Activated CD4-positive, alpha-beta memory T cell treated with anti-CD3 and anti-CD28 coated beads for 36 hours (primary cell): ENCODE results near the gene THEM5. TPM values are rescaled to one million over a fixed set of nuclear protein-coding genes. Genes with fewer than 3 reads are reported as not detected.

Experiments used
- CTCF ChIA-PET: fragments of 350-600 bp; sonication (Branson Sonifier 250); formaldehyde crosslinking; loops from one replicate; lab custom pipeline; 2021; ENCODE audit warnings: antibody characterized with exemption, inconsistent platforms; lab: Charles Lee
- POLR2A ChIA-PET: fragments of 350-600 bp; sonication (Branson Sonifier 250); formaldehyde crosslinking; loops from one replicate; lab custom pipeline; 2021; ENCODE audit warnings: antibody characterized with exemption; lab: Charles Lee
- DNase-seq: peaks from one replicate; pipeline ENCODE4 v3.0.0-alpha.2; 2020
- H3K27ac Mint-ChIP-seq: one replicate; pipeline ENCODE4 v1.8.0; 2021; ENCODE audit warnings: mixed read lengths
- H3K27me3 Mint-ChIP-seq: one replicate; pipeline ENCODE4 v1.8.0; 2021; ENCODE audit warnings: mixed read lengths
- H3K36me3 Mint-ChIP-seq: one replicate; pipeline ENCODE4 v1.8.0; 2021; ENCODE audit warnings: mixed read lengths
- H3K4me1 Mint-ChIP-seq: one replicate; pipeline ENCODE4 v1.8.0; 2021; ENCODE audit warnings: low read depth, mixed read lengths
- H3K4me3 Mint-ChIP-seq: one replicate; pipeline ENCODE4 v1.8.0; 2021; ENCODE audit warnings: mild to moderate bottlenecking, mixed read lengths
- H3K9me3 Mint-ChIP-seq: one replicate; pipeline ENCODE4 v1.8.0; 2021; ENCODE audit warnings: mixed read lengths
- intact Hi-C: fragments of 100-400 bp; cut with micrococcal nuclease; formaldehyde crosslinking; loops from one replicate; pipeline ENCODE4 v1.15.1; 2023
- total RNA-seq, 2 experiments: library from RNA; stranded (reverse); gene quantifications; one replicate each; pipeline ENCODE4 v1.2.3, GENCODE V29; 2021

Gene THEM5
- total RNA-seq, 2 experiments from 2014 or later: not detected

- no peaks in the 10 kb centered on the region for H3K9me3 Mint-ChIP-seq
- H3K27ac Mint-ChIP-seq: no peak overlapping the region
- intact Hi-C loops: no loop called here
- no peaks in the 10 kb centered on the region for H3K27me3 Mint-ChIP-seq
- H3K36me3 Mint-ChIP-seq: no peaks in the 10 kb centered on the region
- peaks cover 7% of the 10 kb centered on the region for H3K4me1 Mint-ChIP-seq
- ChIA-PET CTCF (no interaction called here), POLR2A (no interaction called here)
- no peak overlapping the region for H3K4me3 Mint-ChIP-seq
- no peak for DNase-seq
Observed at GRCh38 chr1:151809290-151809984, 44.1 kb downstream of the THEM5 start.

GRCh38 chr1:151807766-151808165 lies 45.7 kb downstream of the THEM5 start:
- intact Hi-C loops: no loop called here
- Mint-ChIP-seq H3K9me3 (no peaks in the 10 kb centered on the region), H3K27ac (no peak overlapping the region), H3K27me3 (no peaks in the 10 kb centered on the region), H3K4me1 (peaks cover 3% of the 10 kb centered on the region), H3K4me3 (no peak overlapping the region), H3K36me3 (no peaks in the 10 kb centered on the region)
- ChIA-PET POLR2A (no interaction called here), CTCF (no interaction called here)
- DNase-seq: no peak

- DNase-seq: no peak
- Mint-ChIP-seq H3K4me3 (no peak overlapping the region), H3K9me3 (no peaks in the 10 kb centered on the region), H3K4me1 (no peaks in the 10 kb centered on the region), H3K27me3 (no peaks in the 10 kb centered on the region), H3K36me3 (no peaks in the 10 kb centered on the region), H3K27ac (no peak overlapping the region)
- intact Hi-C loops: no loop called here
- POLR2A ChIA-PET: no interaction called here
- CTCF ChIA-PET: interaction anchor here (1.2 kb wide), 1 partner anchor 72 kb away, joined by 3 read pairs; no protein-coding TSS in a partner anchor
Observed at GRCh38 chr1:151807131-151807530, 46.4 kb downstream of the THEM5 start.

GRCh38 chr1:151806170-151806569 lies 47.3 kb downstream of the THEM5 start:
- H3K4me1 Mint-ChIP-seq: no peaks in the 10 kb centered on the region
- H3K9me3 Mint-ChIP-seq: no peaks in the 10 kb centered on the region
- H3K36me3 Mint-ChIP-seq: no peaks in the 10 kb centered on the region
- ChIA-PET POLR2A (no interaction called here), CTCF (interaction anchor here (0.6 to 1.2 kb wide), 2 partner anchors 71 to 1563 kb away, joined by 3 read pairs; no protein-coding TSS in a partner anchor)
- intact Hi-C loops: no loop called here
- no peaks in the 10 kb centered on the region for H3K27me3 Mint-ChIP-seq
- DNase-seq: no peak
- H3K27ac Mint-ChIP-seq: no peak overlapping the region
- no peak overlapping the region for H3K4me3 Mint-ChIP-seq

- H3K27ac Mint-ChIP-seq: no peak within 1 kb of the TSS
- no peaks in the 10 kb centered on the region for H3K27me3 Mint-ChIP-seq
- H3K4me3 Mint-ChIP-seq: no peak within 1 kb of the TSS
- H3K9me3 Mint-ChIP-seq: no peaks in the 10 kb centered on the region
- H3K4me1 Mint-ChIP-seq: peaks cover 4% of the 10 kb centered on the region
- ChIA-PET CTCF (no interaction called here), POLR2A (no interaction called here)
- DNase-seq: no peak
- H3K36me3 Mint-ChIP-seq: no peaks in the 10 kb centered on the region
- intact Hi-C loops: no loop called here
Observed at GRCh38 chr1:151805066-151805820, 48.3 kb downstream of the THEM5 start, which contains the start of gene LINGO4. LINGO4 (minus strand) TSS chr1:151805419; CDS start chr1:151802704, 2,715 bp downstream.

GRCh38 chr1:151803915-151804314 lies 49.6 kb downstream of the THEM5 start:
- intact Hi-C loops: no loop called here
- Mint-ChIP-seq H3K9me3 (no peaks in the 10 kb centered on the region), H3K27me3 (no peaks in the 10 kb centered on the region), H3K27ac (no peak overlapping the region), H3K4me1 (peaks cover 8% of the 10 kb centered on the region), H3K36me3 (no peaks in the 10 kb centered on the region), H3K4me3 (no peak overlapping the region)
- POLR2A ChIA-PET: no interaction called here
- no peak for DNase-seq
- CTCF ChIA-PET: interaction anchor here (0.5 kb wide), 1 partner anchor 205 kb away, joined by 3 read pairs; no protein-coding TSS in a partner anchor

GRCh38 chr1:151803164-151803563 lies 50.3 kb downstream of the THEM5 start:
- Mint-ChIP-seq H3K4me1 (peaks cover 8% of the 10 kb centered on the region), H3K4me3 (no peak overlapping the region), H3K9me3 (no peaks in the 10 kb centered on the region), H3K27ac (no peak overlapping the region), H3K27me3 (no peaks in the 10 kb centered on the region), H3K36me3 (no peaks in the 10 kb centered on the region)
- CTCF ChIA-PET: interaction anchor here (1.6 kb wide), 1 partner anchor 210 kb away, joined by 4 read pairs; no protein-coding TSS in a partner anchor
- POLR2A ChIA-PET: no interaction called here
- intact Hi-C loops: no loop called here
- no peak for DNase-seq

GRCh38 chr1:151802372-151802771 lies 51.1 kb downstream of the THEM5 start:
- DNase-seq: no peak
- POLR2A ChIA-PET: no interaction called here
- peaks cover 8% of the 10 kb centered on the region for H3K4me1 Mint-ChIP-seq
- no peak overlapping the region for H3K4me3 Mint-ChIP-seq
- intact Hi-C loops: no loop called here
- no peaks in the 10 kb centered on the region for H3K9me3 Mint-ChIP-seq
- H3K27ac Mint-ChIP-seq: no peak overlapping the region
- CTCF ChIA-PET: interaction anchor here (1.6 to 2.6 kb wide), 2 partner anchors 34 to 209 kb away, joined by 4 to 8 read pairs; no protein-coding TSS in a partner anchor
- no peaks in the 10 kb centered on the region for H3K27me3 Mint-ChIP-seq
- H3K36me3 Mint-ChIP-seq: no peaks in the 10 kb centered on the region

- ChIA-PET CTCF (interaction anchor here (1.6 to 2.6 kb wide), 2 partner anchors 35 to 208 kb away, joined by 4 to 8 read pairs; no protein-coding TSS in a partner anchor), POLR2A (no interaction called here)
- no peak for DNase-seq
- Mint-ChIP-seq H3K27ac (no peak overlapping the region), H3K27me3 (no peaks in the 10 kb centered on the region), H3K4me3 (no peak overlapping the region), H3K36me3 (no peaks in the 10 kb centered on the region), H3K9me3 (no peaks in the 10 kb centered on the region), H3K4me1 (peaks cover 8% of the 10 kb centered on the region)
- intact Hi-C loops: no loop called here
Observed at GRCh38 chr1:151801846-151802245, 51.7 kb downstream of the THEM5 start.

- Mint-ChIP-seq H3K4me1 (peaks cover 8% of the 10 kb centered on the region), H3K36me3 (no peaks in the 10 kb centered on the region), H3K4me3 (no peak overlapping the region), H3K9me3 (no peaks in the 10 kb centered on the region), H3K27ac (no peak overlapping the region), H3K27me3 (no peaks in the 10 kb centered on the region)
- ChIA-PET CTCF (interaction anchor here (2.6 kb wide), 1 partner anchor 35 kb away, joined by 8 read pairs; no protein-coding TSS in a partner anchor), POLR2A (no interaction called here)
- intact Hi-C loops: no loop called here
- no peak for DNase-seq
Observed at GRCh38 chr1:151801310-151801820, 52.1 kb downstream of the THEM5 start.

GRCh38 chr1:151800830-151801229 lies 52.7 kb downstream of the THEM5 start:
- Mint-ChIP-seq H3K27me3 (no peaks in the 10 kb centered on the region), H3K27ac (no peak overlapping the region), H3K9me3 (no peaks in the 10 kb centered on the region), H3K4me1 (peaks cover 8% of the 10 kb centered on the region), H3K4me3 (no peak overlapping the region), H3K36me3 (no peaks in the 10 kb centered on the region)
- ChIA-PET CTCF (interaction anchor here (2.6 kb wide), 1 partner anchor 36 kb away, joined by 8 read pairs; no protein-coding TSS in a partner anchor), POLR2A (no interaction called here)
- no peak for DNase-seq
- intact Hi-C loops: no loop called here
